HG02588 (cell line): ENCODE data around the gene MLXIP.
"Not testable (repeated sequence)": the region's sequence is repeated elsewhere in the genome, so short reads cannot be mapped to it uniquely, and the experiment has no call there.

ENCODE experiments used
- ATAC-seq: cut with Tn5 transposase; IDR thresholded peaks from one replicate; pipeline ENCODE4 v1.9.1; 2021; ENCODE audit warnings: mild to moderate bottlenecking, moderate library complexity; ENCODE audit not compliant: unreplicated experiment

The MLXIP gene

DNA sequence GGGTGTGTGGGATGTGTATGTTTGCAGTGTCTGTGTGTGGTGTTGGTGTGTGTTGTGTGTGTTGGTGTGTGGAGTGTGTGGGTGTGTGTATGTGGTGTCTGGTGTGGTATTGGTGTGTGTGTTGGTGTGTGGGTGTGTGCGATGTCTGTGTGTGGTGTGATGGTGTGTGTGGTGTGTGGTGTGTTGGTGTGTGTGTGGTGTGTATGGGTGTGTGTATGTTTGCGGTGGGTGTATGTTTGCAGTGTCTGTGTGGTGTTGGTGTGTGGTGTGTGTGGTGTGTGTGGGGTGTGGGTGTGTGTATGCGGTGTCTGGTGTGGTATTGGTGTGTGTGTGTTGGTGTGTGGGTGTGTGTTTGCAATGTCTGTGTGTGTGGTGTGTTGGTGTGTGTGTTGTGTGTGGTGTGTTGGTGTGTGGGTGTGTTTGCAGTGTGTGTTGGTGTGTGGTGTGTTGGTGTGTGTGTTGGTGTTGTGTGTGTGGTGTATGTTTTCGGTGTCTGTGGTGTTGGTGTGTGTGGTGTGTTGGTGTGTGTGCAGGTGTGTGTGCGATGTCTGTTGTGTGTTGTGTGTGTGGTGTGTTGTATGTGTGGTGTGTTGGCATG lies 15.7 kb downstream of the MLXIP start:
- no peak for ATAC-seq

DNA sequence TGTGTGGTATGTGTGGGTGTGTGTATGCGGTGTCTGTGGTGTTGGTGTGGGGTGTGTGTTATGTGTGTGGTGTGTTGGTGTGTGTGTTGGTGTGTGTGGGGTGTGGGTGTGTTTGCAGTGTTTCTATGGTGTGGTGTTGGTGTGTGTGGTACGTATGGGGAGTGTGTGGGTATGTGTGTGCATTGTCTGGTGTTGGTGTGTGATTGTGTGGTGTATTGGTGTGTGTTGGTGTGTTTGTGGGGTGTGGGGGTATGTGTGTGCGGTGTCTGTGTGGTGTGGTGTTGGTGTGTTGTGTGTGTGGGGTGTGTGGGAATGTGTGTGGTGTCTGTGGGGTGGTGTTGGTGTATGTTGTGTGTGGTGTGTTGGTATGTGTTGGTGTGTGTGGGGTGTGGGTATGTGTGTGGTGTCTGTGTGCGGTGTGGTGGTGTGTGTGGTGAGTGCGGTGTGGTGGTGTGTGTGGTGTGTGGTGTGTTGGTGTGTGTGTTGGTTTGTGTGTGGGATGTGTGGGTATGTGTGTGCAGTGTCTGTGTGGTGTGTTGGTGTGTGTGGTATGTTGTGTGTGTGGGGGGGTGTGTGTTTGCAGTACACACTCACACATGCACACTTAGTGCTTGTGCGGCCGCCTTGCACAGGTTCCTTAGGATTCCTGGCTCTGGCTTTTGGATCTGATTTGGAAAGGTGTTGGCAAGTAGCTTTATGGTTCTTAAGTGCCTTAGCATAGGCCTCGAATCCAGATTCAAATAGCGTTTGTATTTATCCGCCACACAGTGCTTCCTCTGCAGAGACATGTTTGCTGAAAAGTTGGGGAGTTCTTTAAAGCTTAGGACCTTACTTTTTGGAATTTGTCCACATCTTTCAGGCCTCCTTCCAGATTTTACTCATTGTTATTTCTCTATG lies 16.4 kb downstream of the MLXIP start:
- ATAC-seq, result no peak

DNA sequence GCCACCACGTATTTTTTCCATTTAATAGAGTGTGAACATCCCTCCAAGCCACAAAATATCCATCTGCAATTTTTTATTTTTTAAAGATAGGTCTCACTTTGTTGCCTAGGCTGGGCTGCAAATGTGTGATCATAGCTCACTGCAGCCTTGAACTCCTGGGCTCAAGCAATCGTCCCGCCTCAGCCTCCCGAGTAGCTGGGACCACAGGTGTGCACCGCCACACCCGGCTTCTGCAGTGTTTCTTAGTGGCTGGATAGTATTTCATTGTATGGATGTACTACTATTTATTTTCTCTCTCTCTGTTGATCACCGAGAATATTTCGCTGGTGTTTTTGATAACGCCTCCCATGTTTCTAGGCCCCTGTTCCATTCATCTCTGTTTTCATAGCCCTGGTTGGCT lies 17.5 kb downstream of the MLXIP start:
- no peak for ATAC-seq

DNA sequence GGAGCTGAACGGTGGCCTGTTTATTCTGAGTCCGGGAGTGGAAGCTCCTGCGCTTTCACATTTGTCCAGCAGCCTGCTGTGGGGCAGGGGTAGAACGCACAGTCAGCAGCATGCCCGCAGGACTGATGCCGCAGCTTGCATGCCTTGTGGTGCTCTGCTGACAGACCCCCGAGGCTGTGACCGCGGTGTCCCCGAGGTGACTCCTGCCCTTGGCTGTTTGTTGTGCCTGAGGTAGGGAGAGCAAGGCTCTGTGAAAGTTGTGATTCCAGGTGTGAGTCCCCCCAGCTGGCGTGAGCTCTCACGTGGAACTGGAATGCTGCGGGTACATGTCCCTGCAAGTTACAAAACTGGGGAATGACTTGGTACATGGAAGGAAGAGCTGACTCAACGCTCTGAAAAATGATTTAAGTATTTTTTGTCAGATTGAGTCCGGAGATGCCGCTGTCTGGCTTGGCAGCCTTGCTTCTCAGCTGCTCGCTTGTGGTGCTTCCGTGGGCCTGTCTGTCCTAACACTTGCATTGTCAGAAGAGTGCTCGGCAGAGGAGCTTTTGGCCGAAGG lies 18.1 kb downstream of the MLXIP start:
- no peak for ATAC-seq

DNA sequence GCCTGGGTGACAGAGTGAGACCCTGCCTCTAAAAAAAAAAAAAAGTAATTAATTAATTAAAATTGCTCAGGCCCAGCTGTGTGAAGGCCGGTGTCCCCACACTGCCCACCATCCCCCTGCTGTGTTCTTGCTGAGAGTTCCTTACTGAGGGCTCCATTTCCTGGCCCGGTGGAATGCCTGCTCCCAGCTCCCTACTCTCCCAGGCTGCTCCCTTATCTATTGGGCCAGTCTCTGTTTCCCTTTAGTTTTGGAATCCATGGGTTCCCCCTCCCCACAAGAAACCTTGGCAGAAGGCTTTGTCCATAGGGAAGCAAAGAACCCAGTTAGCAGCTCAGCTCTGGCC lies 19.0 kb downstream of the MLXIP start:
- no peak for ATAC-seq

DNA sequence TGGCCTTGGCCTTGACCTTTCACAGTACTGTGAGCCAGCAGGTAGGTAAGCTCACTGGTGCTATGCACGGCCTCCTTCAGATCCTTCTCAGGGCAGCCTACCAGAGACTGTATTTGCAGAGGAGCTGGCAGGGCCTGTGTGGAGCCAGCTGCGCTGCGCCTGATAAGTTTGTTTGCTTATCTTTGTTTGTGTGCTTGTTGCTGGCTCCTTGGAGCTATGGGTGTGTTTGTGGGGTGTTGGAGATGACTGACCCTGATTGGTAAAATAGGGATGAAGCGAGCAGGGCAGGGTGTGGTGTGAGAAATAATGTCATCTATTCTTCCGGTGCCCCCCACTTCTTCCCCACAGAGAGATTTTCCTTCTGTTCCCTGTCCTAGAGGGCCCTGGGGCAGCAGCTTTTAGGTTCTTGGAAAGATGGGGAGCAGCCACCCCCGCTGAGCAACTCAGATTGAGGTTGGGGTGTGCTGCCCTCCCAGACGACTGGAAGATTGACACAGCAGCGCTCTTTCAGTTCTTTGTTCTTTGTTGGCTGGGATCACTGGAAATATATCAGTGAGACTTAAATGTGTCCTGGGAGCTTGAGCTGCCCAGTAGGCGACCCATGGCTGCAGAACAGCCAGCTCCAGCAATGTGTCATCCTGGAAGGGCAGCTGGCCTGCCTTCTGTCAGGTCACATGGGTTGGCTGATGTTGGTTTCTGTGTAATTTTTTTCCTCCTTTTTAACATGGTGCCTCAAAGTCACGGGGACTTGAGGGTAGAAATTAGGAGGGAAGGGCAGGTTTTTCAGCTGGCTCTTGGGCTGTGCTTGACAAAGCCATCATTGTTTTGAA lies 19.6 kb downstream of the MLXIP start:
- ATAC-seq, result no peak

DNA sequence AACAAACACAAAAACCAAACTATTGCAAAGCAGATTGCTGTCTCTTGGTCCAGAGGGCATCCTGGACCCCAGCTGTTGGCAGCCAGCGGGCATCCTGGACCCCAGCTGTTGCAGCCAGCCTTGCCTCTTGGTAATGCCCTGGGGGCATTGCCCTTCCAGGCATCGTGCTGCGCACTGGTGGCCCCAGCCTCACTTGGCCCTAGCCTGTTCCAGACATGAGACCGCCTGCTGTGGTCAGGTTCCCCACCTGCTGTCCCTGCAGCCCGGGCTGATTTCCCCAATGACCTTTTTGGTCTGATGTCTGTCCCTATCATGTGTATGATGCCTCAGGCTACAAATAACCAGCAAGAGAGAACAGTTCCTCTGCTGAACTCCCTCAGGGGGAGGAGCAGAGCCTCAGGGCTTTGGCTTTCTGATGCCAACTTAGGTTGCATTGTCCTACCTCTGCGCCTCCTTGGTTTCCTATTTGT lies 20.8 kb downstream of the MLXIP start:
- no peak for ATAC-seq

DNA sequence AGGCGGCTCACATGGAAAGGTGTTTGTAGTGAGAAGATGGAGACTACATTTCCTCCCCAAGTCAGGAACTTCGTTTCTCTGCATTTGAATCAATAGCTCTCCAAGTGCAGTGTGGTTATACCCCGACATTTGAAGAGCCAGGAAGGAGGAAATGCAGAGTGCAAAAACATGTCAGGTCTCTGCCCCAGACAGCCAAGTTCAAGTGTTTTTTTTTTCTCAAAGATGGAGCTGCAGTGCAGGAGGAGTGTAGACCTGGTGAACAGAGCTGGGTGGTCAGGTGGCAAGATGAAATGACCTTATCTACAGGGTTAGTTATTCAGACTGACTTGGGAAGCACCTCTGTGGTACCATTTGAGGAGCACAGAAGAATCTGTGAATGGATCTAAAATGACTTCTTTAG lies 21.3 kb downstream of the MLXIP start:
- ATAC-seq, result no peak

DNA sequence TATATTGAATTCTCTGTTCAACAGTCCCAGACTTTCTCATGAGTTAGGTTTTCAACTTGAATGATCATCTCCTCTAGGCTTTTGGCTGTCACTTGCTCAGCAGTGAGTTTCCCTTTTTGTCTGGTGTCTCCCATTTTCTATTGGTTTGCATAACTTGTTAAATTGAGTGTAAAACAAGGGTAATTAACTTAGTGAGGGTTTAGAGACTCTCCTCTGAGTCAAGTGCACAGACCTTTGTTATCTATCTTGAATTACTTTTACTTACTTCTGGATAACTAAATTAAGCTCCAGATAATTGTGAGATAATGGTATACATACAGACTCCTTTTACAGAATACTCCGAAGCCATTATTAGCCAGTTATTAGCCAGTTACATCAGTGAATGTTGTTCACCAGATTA lies 22.0 kb downstream of the MLXIP start:
- ATAC-seq, result no peak

DNA sequence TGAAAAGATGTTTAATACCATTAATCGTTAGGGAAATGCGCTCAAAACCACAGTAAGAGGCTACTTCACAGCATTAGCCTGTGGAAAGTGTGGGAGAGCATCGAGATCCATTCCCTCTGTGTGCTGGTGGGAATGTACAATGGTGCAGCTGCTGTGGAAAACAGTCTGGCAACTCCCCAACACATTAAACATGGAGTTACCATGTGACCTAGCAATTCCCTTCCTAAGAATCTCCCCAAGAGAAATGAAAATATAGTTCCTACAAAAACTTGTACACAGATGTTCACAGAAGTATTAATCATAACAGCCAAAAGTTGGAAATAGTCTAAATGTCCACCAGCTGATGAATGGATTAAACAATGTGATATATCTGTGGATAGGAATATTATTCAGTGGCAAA lies 23.8 kb downstream of the MLXIP start:
- no peak for ATAC-seq

DNA sequence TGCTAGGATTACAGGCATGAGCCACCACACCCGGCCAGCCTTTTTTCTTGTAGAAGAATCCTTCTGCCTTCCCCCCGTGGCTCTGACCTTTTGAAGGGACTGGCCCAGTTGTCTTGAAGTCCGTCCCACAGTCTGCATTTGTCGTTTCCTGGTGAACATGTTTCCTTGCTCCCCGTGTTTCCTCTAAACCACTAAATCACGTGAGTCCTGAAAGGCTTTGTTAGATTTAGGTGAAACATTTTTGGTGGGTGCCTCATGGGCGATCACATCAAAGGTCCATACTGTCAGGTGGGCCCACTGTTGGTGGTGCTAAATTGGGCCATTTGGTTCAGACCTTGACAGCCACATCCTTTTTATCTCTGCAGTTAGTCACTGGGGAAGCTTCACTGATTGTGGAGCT lies 26.3 kb downstream of the MLXIP start:
- no peak for ATAC-seq

DNA sequence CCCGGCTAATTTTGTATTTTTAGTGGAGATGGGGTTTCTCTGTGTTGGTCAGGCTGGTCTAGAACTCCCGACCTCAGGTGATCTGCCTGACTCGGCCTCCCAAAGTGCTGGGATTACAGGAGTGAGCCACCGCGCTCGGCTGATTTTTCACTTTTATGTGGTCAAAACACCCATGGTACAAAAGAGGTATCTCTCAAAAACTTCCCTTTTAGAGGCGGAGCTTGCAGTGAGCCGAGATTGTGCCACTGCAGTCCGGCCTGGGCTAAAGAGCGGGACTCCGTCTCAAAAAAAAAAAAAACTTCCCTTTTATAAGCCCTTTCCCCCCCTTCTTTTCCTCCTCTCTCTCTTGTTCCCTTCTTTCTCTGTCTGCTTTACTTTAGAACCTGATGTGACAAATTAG lies 26.9 kb downstream of the MLXIP start:
- not testable (repeated sequence) for ATAC-seq

DNA sequence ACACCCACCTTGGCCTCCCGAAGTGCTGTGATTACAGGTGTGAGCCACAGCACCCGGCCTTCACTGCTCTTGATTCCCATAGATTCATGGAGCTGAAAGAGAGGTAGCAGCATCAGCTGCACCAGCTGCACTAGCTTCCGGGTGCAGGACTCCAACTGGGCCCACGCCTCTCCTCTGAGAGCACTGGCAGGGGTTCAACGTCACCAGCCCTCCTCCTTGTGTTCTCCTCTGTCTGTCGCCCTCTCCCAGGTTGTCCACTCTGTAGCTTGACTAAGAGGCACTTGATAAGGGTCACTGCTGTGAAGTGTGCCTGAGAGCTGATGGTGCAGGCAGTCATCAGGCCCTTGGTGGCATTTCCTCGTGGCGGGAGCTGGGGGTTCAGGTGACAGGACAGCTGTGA lies 28.3 kb downstream of the MLXIP start:
- no peak for ATAC-seq

DNA sequence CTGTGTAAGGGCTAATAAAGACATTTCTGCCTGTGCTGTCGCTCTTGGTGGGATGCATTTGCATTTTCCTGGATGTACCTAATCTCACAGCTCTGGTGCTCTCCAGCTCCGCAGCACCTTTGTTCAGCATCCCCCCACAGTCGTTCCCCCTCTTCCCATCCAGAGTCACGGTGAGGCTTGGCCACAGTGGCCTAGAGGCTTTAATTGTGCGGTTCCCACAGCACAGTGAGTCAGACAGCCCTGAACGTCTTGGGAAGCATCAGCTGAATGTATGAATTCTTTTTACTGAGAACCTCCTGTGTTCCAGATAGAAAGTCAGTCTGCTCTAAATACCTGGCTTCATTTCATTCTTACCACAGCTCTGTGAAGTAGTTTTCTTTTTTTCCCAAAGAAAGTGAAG lies 28.7 kb downstream of the MLXIP start:
- no peak for ATAC-seq

DNA sequence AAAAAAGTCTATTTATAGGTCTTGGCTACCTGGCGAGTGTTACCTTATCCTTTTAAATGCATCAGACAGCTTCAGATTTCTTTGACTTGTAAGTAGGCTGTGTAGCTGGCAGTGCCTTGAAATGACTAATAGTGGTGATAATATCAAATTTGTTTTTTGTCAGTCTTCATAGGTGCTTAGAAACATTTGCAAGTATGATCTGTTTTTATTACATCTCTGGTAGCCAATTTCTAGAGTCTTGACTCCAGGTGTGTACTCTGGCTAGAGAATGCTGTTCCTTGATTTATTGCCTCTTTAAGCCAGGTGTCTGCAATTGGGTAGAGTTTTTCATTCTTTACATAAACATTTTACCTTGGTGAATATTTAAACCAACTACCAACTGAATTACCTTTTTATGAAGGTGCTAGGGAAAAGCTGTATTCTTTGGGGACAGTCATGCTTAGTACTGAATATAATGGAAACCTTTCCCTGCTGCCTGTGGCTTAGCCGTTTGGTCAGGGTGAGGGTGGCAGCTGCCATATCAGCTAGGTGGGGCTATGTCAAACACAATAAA lies 32.6 kb downstream of the MLXIP start:
- ATAC-seq, result no peak

DNA sequence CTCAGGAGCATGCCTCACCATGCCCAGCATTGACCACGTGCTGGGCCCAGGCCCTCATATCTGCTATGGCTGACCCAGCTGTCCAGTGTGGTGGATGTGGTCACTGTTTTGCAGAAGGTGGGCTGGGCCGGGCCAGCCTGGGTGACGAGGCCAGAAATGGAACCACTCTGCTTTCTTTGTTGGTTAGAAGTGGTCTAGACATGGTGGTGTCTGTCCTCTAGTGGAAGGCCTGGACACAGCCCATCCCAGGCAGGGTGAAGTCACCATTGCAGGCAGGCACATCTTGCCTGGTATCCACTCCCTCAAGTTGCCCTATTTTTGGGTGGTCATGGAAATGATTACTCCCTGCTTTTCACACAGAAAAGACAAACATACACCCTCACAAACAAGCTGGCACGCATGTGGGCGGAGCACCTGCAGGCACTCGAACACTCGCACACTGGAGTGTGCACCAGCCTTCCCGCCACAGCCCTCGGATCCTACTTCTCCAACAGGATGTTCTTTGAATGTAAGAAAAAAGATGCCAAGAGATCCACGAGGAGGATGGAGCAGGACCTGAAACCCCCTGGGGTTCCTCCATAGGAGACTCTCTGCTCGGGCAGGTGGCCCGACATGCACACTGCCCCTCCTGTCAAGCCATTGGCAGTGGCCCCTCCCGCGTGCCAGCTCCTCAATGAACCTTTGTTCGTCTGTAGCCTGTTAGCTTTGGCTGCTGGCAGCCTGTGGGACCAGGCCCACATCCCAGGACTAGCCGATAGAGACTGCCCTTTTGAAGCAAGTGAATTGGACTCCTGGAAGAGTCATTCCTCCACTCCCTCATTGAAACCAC lies 38.4 kb downstream of the MLXIP start:
- ATAC-seq, result no peak

DNA sequence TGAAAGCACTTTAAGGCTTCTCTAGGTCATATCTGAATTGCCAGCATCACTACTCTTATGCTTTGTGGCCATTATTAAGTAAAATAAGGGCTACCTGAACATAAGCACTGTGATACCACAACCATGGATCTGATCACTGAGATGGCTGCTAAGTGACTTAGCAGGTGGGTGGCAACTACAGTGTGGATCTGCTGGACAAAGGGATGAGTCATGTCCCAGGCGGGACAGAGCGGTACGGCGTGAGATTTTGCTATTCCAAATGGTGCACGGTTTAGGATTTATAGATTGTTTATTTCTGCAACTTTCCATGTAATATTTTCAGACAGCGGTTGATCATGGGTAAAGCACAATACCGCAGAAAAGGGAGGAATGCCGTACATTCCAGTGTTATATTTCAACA lies 39.4 kb downstream of the MLXIP start:
- ATAC-seq, result no peak

DNA sequence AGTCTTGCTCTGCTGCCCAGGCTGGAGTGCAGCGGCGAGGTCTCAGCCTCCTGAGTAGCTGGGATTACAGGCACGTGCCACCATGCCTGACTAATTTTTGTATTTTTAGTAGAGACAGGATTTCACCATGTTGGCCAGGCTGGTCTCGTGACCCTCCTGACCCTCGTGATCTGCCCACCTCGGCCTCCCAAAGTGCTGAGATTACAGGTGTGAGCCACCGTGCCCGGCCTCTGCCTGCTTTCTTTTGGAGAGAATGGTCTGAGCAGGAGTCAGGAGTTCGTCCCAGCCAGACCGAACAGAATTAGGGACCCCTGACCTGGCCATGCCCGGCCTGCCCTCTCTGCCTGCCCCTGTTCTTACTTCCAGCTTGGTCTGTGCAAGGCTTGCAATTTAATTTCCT lies 42.8 kb downstream of the MLXIP start:
- not testable (repeated sequence) for ATAC-seq

DNA sequence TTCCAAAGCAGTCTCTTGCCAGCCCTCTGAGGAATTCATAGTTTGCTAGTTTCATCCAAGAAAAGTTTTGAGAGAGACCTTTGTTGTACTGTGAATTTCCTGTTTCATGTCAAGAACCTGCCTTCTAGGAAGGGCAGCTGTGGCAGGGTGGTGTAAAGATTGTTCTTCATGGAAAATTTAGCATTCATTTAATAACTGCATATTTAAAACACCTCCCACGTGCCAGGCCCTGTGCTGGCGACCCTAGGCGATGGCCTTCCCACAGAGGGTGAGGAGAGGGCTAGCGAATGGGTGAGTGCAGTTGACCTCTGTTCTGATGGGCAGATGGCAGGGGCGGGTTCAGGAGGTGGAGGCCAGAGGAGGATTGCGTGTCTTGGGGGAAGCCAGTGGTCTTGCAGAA lies 43.2 kb downstream of the MLXIP start:
- ATAC-seq, result no peak

DNA sequence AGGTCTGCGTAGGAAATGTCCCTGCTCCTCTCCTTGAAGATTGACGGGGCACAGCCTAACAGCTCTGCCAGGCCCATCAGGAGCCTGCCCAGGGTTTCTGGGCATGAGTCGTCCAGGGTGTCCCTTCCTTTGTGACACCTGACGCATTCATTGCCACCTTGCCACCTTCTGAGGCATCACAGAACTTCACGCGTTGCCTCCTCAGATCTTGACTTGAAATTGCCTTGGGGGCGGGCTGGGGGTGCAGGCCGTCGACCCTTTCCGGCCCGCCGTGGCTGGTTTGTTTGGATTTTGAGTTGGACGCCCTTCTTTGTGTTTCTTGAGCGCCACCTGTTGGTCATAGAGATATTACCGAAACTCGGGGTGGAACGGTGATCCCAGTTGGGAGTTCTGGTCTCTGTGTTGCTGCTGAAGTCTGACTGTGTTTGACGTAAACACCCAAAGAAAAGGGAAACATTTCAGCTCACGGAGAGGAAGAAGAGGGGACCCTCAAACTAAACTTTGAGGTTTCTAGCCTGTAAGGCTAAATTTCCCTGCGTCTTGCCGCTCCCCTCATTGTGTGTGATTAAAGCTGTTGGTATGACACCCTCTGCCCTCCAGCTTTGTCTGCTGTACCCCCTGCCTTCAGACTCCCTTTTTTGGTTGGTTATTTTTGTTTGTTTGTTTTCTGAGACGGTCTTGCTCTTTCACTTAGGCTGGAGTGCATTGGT lies 44.6 kb downstream of the MLXIP start:
- ATAC-seq, result no peak
